GM21619 (cell line): ENCODE measurements around the gene FEZF1.

Experiments
- ATAC-seq: cut with Tn5 transposase; IDR thresholded peaks from one replicate; pipeline ENCODE4 v1.9.1; 2021; ENCODE audit not compliant: unreplicated experiment

Gene FEZF1

DNA sequence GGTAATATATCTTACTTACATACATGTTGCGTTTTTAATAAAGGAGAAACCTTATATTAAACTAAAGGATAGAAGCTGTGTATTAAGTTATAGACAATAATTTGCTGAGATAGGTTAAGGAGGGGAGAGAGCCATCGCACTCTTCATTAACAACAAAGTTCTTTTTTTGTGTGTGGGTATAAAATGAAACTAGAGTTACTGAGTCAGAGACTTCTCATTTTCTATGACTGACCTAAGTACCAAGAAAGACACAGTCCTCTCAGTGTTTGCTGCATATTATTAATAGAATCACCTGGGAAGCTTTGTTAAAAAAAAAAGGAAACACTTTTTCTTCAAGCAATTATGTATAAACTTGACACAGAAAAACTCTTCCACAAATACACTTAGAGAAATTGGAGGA, 31.4 kb downstream of the FEZF1 start:
- ATAC-seq = no peak

DNA sequence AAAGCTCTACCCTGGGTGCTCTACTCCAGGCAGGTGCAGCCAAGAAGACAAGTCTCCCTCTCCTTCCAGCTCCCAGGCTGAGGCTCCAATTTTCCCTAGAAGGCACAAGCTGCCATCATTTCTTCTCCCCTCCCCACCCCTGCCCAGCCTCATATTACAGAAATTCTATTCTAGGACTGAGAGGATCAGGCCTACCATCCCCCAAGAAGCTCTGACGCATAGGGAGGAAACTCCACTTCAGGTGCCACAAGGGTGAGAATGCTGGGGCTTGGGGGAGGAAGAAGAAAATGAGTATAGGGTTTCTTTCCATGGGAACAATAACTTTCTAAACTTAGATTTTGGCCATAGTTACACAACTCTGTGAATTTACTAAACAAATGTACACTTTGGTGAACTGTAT, 35.3 kb downstream of the FEZF1 start:
- no peak for ATAC-seq

DNA sequence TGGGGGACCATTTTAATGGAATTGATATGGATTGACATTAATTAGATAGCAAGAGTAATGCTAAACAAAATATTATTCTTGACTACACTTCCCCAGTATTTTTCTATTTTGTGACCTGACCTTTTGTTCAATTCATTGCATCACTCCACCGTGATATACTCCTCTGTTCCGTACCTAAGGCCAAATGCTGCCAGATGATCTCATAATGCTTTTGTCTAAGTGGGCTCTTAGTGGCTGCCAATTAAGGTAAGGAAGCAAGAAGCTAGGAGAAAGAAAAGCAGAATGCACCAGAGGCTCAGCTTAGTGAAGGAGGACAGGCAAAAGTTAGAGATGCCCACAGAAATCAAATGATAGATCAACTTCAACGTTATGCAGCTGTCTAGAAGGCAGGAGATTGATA, 36.4 kb downstream of the FEZF1 start:
- no peak for ATAC-seq

DNA sequence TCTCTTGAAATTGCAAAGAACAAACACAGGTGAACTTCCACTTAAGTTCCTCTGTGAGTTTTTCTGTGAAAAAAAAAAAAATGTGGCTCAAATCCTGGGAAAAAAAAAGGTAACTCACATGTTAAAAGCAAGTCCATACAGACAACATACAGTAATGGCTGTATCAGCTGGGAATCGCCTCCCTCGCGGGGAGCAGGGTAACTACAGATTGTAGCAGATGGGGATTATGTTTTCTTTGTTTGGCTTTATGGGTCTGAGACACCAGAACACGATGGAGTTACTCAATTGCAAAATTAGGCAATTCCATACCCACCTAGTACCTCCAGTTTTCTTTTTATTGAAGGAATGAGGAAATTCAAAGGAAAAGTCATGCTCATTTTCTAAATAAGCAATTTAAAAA, 42.3 kb downstream of the FEZF1 start:
- ATAC-seq = no peak

DNA sequence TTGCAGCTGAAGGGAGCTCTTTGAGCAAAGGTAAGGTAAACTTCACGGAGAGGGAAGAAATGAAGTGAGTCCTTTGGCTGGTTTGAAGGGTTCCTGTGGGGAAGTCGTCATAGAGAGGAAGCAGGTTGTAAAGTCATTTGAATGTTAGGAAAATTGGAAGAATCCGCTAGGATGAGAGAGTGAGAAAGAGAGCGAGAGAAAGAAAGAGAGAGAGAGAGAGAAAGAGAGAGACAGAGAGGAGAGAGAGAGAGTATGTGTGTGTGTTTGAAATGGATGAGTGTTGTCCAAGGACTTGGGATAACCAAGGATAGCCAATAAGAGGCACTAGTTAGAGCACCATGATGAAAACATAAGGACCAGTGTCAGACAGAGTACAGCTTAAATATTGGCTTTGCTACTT, 43.1 kb downstream of the FEZF1 start:
- no peak for ATAC-seq

DNA sequence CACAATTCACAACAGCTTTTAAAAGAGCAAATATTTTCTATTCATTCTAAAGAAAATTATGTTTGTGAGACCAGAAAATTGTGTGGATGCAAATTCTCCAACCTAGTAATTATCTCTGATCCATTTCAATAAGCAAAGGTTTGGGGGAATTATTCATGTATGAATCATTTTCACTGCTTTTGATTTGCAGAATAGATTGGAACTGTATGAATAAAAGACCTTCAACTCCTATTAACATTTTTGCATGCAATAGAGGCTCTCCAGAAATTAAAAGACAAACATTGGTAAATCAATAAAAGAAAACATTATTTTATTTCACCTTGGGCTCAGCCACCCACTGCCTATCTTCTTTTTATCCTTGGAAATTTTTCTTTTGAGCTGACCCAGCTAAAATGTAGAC, 43.5 kb downstream of the FEZF1 start:
- ATAC-seq = no peak

DNA sequence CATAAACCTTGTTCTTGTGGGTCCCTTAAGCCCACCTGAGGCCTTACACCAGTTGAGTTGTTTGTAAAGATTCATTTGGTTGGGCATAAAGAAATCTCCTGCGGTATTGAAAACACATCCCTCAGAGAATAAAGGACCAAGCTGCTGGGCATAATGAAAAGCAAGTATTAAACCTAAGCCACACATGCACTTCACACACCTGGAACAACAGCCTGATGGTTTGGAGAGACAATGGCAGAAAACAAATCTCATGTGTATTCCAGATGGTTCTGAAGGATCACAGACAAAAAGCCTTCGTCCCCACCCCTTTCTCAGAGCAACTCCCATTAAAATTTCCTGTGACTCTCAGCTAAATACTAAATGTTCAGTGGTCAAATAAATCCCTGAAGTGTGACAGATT, 44.2 kb downstream of the FEZF1 start:
- ATAC-seq = no peak

DNA sequence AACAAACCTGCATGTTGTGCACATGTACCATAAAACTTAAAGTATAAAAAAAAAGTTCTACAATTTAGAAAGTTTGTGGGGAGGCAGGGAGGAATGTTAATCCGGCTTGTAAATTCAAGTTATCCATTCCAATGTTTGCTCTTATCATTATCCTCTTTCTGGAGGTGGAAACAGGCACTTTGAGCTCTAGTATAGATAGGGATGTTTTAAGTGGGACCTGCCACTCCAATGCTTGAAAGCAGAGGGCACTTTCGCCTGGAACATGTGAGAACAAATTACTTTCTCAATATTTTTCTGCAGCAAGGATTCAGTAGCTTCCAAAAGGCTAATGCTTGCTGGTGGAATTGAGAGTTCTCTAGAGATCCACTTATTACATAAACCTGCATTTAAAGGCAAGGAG, 45.6 kb downstream of the FEZF1 start:
- no peak for ATAC-seq

DNA sequence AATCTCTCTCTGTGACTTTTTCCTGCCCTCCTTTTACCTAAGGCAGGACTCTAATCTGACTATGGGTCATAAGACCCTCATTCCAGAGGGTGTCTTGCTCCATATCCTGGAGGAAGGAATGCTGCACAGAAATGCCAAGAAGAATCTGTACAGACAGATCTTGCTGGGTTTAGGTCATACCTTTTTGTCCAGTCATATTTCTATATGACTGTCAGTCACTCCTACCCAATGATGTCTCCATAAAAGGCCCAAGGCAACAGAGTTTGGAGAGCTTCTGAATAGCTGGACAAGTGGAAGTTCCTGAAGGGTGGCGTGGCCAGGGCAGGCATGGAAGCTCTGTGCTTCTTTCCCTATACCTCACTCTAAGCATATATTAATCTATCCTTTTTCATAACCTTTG, 47.5 kb downstream of the FEZF1 start:
- no peak for ATAC-seq

DNA sequence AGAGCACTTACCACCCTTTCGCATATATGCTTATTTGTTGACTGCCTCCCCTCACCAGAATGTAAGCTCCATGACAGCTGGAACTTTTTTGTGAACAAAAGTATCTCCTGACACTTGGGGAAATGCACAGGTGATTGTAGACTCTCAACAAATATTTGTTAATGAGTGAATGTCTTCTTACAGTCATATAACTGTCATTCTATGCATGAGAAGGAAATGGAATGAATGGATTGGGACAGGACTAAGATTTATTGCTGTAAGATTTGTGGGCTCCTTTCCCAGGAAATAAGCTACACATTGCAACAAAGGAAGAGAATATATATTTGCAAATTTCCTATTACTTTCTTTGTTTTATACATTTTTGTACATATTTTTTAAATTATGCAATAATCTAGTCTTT, 48.5 kb downstream of the FEZF1 start:
- no peak for ATAC-seq

DNA sequence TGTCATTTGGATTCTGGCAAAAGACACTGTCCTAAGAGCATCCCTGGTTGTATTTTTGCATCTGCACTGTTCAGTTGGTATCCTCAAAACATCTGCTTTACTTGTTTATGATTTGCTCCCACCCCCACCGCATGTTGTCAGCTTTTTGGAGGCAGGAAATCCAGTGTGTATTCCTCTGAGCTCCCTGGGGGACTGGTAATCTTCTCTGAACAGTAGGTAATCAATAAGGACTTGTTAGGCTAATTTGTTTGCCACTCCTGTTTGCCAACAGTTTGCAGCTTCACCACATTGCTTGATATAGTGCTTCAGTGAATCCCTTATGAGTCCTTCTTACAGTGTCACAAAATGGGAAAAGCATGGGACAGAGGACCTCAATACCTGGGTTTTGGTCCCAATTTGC, 49.1 kb downstream of the FEZF1 start:
- ATAC-seq = no peak
